Thyroid gland (tissue), 4 donors: Measurements from ENCODE around the gene CCR6.

Experiments
- POLR2A ChIP-seq, 2 donors: fragments of 450-650 bp; IDR thresholded peaks; one replicate each; pipeline ENCODE4 v1.6.1; 2017; ENCODE audit warnings: antibody characterized with exemption in 2 of 2, mild to moderate bottlenecking in 2 of 2, moderate library complexity in 1 of 2
- TF ChIP-seq, protein P1 (sequence below), 6 experiments: fragments of 200-600 bp in 3 of 6; fragments of 450-650 bp in 3 of 6; sonication (generic) in 3 of 6; IDR thresholded peaks; one replicate each; pipeline ENCODE4 v1.5.1; 2016 to 2019; ENCODE audit warnings: antibody characterized with exemption in 6 of 6, mild to moderate bottlenecking in 2 of 6, inconsistent platforms in 1 of 6, moderate library complexity in 1 of 6

DNA sequence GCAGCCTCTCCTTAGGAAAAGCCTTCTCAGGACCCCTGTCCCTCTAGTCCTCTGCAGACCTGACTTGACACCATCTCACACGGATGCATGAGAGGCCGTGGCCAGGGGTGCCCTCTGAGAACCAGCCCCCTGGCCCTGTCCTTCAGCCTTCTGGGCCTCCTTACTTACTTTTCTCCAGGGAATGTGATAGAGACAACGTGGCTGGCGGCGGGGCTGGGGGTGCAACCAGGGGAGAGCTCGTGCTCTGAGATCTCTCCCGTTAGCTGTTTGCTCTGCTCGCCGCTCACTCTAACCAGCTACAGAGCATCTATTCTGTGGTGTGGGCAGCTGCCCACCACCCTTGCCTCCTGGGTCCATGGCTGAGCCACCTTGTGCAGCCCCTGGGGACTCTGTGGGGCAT lies 20.1 kb downstream of the CCR6 start:
- TF ChIP-seq, protein P1, sequence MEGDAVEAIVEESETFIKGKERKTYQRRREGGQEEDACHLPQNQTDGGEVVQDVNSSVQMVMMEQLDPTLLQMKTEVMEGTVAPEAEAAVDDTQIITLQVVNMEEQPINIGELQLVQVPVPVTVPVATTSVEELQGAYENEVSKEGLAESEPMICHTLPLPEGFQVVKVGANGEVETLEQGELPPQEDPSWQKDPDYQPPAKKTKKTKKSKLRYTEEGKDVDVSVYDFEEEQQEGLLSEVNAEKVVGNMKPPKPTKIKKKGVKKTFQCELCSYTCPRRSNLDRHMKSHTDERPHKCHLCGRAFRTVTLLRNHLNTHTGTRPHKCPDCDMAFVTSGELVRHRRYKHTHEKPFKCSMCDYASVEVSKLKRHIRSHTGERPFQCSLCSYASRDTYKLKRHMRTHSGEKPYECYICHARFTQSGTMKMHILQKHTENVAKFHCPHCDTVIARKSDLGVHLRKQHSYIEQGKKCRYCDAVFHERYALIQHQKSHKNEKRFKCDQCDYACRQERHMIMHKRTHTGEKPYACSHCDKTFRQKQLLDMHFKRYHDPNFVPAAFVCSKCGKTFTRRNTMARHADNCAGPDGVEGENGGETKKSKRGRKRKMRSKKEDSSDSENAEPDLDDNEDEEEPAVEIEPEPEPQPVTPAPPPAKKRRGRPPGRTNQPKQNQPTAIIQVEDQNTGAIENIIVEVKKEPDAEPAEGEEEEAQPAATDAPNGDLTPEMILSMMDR (IDR thresholded peaks at IDR 0.05), result no peak
- TF ChIP-seq POLR2A (IDR thresholded peaks at IDR 0.05), result no peak
